NCI-H526 treated with DMSO at 0.1 percent for 48 hours (cell line): ENCODE results near the gene LRBA.
"Not testable (repeated sequence)": the region's sequence is repeated elsewhere in the genome, so short reads cannot be mapped to it uniquely, and the experiment has no call there.

ENCODE experiments used
- DNase-seq: peaks from one replicate; lab custom pipeline; 2025; lab: John Stamatoyannopoulos, UW

Gene LRBA, protein sequence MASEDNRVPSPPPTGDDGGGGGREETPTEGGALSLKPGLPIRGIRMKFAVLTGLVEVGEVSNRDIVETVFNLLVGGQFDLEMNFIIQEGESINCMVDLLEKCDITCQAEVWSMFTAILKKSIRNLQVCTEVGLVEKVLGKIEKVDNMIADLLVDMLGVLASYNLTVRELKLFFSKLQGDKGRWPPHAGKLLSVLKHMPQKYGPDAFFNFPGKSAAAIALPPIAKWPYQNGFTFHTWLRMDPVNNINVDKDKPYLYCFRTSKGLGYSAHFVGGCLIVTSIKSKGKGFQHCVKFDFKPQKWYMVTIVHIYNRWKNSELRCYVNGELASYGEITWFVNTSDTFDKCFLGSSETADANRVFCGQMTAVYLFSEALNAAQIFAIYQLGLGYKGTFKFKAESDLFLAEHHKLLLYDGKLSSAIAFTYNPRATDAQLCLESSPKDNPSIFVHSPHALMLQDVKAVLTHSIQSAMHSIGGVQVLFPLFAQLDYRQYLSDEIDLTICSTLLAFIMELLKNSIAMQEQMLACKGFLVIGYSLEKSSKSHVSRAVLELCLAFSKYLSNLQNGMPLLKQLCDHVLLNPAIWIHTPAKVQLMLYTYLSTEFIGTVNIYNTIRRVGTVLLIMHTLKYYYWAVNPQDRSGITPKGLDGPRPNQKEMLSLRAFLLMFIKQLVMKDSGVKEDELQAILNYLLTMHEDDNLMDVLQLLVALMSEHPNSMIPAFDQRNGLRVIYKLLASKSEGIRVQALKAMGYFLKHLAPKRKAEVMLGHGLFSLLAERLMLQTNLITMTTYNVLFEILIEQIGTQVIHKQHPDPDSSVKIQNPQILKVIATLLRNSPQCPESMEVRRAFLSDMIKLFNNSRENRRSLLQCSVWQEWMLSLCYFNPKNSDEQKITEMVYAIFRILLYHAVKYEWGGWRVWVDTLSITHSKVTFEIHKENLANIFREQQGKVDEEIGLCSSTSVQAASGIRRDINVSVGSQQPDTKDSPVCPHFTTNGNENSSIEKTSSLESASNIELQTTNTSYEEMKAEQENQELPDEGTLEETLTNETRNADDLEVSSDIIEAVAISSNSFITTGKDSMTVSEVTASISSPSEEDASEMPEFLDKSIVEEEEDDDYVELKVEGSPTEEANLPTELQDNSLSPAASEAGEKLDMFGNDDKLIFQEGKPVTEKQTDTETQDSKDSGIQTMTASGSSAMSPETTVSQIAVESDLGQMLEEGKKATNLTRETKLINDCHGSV (N-terminal part only)

DNA sequence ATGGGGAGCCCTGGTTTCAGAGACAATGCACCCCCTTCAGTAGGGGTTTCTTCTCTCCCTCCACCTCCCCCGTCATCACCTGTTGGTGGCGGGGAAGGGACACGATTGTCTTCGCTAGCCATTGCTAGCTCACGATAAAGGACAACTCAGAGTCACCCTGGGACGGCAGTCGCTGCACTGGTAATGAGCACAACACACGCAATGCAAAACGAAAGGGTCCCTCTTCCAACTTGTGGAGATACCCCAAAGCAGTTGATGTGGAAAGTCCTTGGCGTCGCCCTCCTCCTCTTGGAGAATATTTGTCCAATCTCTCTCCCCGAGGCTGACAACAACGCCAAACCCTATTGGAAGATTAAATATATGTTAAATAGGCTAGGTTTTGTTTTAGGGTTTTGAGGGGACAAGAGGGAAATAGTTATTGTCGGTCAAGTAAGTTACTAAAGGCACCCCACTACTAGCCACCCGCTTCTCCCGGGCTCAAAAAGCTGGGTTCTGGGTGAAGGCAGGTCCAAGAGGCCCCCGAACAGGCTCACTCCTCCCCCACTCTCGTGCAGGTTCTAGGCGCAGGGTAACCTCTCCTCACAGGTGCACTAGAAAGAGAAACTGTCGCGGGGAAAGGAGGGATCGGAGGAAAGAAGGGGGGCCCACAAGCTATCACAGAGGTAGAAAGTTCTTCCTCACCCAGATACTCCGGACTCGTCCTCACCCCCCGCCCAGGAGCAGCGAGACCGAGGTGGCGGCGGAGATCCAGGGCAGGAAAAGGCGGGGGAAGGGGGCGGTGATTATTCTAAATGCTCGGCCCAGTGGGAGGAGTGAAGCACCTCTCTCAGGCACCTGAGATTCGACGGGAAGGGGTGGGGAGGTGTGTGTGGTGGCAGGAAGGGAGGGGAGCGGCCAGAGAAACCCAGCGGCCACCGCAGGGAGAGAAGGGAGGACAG, at the start of gene LRBA:
Gene LRBA (minus strand): TSS at position 764 of the 938 bp plus-strand sequence. CDS start 642 bp downstream, at position 122.
- peak; percentile 90 for DNase-seq

DNA sequence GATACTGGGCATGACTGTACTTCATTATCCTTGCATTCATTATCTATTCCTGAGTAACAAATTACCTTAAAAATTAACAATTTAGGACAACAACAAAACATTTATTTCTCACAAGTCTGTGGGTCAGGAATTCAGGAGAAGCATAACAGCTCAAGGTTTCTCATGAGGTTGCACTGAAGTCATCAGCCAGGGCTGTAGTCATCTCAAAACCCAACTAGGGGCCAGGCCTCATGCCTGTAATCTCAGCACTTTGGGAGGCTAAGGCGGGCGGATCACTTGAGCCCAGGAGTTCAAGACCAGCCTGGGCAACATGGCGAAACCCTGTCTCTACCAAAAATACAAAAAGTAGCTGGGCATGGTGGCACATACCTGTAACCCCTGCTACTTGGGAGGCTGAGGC, 48.1 kb upstream of the LRBA start:
- DNase-seq: not testable (repeated sequence)

DNA sequence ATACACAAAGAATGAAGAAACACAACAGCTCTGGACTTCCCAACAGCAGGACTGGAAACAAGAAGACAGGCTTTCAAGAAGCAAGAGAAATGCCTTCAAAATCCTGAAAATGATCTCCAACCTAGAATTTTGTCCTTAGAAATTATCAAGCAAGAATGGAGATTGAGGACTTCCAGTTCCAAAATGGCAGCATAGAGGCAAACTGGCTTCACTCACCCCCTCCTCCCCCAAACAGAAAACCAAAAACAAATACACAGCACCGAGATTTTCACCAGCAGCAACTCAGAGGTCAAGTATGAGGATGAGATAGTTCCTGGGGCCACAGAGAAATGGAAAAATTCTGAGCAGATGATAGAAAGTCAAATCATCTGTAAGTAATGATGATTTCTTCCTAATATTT, 40.5 kb upstream of the LRBA start:
- DNase-seq: no peak

DNA sequence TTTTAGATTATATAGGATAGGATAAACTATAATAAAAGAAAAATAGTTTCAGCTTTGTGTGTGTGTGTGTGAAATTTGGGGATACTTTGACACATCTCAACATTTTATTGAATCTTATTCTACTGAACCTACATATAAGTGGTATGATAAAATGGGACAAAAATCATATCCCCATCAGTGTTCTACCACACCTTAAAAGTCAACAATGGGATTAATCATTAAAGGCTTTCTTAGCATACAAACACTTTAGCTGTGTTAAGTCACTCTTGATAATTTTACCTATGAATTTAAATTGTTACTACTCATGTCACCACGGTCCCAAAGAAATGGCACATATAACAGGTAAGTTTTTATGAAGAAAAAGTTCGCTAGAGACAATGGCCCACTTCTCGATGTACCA, 37.7 kb upstream of the LRBA start:
- DNase-seq: no peak

DNA sequence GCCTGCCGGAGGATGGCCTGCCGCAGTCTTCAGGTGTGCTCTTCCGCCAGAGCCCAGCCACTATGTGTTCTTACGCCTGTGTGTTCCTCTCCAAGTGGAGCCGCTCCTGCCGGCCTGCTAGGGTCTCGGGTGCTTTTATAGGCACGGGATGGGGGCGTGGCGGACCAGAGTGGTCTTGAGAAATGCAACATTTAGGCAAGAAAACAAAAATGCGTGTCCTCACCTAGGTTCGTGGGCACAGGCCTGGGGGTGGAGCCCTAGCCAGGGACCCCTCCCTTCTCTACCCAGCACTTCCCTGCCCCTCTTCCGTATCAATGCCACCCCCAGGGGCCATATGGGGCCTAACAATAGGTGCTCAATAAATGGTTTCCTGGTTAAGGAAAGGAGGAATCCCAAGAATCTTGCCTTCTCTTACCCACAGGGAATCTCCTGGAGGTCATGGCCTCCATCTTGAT, 34.4 kb upstream of the LRBA start:
- DNase-seq: no peak

DNA sequence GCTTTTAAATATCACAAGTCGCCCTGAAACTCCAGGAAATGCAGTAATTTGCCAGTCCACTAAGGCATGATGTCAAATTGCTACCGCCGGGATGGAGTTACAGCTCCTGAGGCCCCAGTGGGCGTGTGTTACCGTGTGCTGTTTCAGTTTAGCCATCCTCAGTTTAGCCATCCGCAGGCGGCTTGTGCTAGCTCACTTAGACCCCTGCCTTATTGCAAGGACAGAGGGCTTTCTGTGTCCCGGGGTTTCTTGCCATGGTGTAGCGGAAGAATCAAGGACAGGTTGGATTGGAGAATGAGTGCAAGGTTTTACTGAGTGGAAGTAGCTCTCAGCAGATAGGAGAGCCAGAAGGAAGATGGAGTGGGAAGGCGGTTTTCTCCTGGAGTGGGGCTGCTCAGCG, 33.8 kb upstream of the LRBA start:
- no peak for DNase-seq

DNA sequence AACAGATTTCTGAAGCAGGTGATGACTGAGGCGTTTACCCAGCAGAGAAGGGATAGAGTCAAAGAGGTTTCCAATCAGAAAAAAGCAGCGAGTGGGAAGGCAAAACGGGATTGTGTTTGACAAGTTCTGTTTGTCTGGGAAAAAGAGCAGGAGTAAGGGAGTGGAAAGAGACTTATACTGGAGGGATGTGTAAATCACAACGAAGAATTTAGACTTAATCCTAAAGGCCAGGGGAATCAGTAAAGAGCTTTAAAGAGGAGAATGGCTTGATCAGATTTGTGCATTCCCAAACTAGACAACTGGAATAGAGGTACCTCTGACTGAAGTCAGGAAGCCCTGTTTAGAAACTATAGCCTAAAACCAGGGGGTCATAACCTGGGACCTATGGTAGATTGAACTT, 31.5 kb upstream of the LRBA start:
- DNase-seq: no peak

DNA sequence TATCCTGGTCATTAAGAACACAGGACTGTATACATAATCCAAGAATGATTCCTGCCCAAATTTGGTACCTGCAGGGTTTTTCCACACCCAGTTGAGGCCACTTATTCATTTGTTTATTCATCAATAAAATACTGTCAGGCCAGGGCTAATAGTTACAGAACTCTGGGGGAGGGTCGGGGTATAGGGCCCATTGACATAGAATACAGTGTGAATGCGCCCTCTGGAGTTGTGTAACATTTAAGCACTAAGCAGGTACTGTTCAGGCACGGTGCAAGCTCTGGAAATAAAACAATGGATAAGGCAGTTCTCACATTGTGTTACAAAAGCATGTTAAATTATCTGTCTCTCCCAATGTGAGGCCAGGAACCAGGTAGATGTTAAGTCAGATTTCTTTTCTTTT, 30.8 kb upstream of the LRBA start:
- peak; percentile 14 for DNase-seq

DNA sequence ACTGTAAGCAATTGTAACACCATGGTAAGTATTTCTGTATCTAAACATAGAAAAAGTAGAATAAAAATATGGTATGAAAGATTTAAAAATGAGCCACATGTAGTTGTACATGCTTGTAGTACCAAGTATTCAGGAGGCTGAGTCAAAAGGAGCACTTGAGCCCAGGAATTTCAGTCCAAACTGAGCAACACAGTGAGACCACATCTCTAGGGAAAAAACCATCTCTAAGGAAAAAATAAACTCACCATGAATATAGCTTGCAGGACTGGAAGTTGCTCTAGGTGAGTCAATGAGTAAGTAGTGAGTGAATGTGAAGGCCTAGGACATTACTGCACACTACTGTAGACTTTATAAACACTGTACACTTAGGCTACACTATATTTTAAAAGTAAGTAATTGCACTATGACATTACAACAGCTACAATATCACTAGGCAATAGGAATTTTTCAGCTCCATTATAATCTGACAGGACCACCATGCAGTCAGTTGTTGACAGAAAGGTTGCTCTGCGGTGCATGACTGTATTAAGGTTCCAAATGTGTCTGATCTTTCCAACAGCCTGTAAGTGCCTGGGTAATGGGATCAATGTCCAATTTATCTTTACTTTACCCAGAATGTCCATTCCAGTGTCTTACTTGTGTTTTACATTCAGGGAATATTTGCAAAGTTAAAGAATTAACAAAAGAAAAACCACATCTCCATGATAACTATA, 28.9 kb upstream of the LRBA start:
- DNase-seq: no peak

DNA sequence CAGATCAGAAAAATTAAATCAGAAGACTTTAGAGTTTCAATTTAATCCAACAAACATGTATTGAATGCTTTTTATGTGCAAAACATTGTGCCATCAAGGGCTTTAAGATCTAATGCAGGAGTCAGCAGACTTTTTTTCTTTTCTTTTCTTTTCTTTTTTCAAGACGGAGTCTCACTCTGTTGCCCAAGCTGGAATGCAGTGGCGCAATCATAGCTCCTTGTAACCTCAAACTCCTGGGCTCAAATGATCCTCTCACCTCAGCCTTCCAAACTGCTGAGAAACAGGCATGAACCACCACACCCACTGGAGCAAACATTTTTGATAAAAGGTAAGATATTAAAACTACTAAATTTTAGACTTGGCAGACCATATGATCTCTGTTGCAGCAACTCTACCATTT, 24.6 kb upstream of the LRBA start:
- DNase-seq: no peak

DNA sequence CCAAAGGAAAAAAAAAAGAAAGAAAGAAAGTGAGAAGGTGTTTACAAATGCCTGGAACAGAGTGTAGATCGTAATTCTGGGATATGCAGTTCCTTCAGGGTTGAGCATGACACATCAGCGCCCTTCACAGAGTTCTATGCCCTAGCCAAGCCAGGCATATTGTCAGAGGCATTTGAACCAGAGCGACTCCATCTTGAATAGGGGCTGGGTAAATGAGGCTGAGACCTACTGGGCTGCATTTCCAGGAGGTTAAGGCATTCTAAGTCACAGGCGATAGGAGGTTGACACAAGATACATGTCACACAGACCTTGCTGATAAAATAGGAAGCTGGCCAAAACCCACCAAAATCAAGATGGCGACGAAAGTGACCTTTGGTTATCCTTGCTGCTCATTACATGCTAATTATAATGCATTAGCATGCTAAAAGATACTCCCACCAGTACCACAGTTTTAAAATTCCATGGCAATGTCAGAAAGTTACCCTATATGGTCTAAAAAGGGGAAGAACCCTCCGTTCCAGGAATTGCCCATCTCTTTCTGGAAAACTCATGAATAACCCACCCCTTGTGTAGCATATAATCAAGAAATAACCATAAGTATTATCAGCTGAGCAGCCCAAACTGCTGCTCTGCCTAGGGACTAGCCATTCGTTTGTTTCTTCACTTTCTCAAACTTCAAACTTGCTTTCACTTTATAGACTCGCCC, 23.5 kb upstream of the LRBA start:
- no peak for DNase-seq

DNA sequence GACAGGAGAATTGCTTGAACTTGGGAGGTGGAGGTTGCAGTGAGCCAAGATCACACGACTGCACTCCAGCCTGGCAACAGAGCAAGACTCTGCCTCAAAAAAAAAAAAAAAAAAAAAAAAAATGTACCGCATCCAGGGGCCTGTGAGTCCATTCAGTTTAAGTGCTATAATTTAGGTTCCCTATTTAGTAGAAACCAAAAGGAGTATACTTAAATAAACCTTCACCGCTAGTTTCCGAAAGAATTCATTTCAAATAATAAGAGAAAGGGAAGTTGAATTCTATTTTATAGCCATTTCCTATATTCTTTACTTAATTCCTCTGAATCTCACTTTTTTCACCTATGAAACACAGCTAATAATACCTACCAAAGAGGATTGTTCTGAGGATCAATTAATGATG, 20.8 kb upstream of the LRBA start:
- no peak for DNase-seq

DNA sequence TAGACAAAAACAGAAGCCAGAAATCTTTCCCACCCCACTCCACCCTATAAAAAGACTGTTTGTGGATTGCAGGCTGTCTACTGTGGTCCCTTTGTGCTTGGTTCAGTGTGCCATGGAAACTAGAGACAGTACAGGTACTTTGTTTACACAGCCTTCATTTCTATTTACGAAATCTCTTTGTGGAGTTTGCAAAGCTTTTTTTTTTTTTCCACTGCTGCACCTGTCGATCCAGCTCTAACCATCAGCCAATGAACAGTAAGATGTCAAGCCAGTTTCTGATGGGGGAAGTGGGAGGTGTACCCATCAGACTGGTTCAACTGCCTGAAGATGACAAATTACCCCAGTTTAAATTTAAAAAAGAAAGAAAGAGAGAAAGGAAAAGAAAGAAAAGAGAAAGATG, 20.2 kb upstream of the LRBA start:
- DNase-seq: peak; percentile 95

DNA sequence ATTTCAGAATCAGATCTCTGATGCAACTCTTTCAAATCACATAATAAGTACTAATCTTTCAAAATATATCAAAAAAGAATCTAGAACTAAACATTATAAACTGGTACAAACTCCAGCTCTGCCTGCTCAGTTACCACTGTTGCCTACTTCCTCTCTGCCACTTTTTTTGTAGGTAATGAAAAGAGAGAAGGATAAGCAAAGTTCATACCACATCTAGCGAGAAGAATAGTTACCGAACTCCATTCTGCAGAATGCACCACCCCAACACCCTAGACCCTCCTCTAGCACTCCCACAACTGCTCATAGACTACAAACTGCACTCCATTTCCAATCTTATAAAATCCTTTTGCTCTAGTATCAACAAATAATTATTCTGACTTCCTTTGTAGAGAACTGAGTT, 19.7 kb upstream of the LRBA start:
- no peak for DNase-seq

DNA sequence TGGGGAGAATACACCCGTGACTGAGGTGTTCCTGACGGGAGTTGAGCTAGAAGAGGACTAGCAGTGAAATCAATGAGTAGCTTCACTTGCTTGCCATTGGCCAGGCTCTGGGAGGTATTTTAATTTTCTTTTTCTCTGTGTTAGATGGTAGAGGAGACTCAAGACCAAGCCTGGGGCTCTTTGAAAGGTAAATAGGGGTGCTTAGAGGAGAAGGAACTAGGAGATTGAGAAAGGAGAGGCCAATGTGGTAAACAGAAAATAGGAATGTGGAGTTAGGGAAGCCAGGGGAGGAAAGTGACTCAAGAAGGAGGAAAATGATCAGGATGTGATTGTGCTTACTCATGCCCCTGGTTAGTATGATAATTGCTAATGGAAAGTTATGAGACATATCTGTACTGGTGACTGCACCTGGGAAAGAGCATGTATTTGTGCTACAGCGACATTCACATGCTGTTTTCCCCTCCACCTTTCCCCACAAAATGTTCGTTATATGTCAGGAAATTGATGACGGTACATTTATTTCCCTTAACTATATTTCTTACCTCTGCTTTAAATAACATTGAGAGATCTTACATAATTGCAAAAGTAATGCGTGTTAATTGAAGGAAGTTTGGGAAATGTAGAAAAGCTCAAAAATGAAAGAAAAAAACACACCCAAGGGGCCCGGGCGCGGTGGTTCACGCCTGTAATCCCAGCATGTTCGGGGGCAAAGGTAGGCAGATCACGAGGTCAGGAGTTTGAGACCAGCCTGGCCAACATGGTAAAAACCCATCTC, 16.9 kb upstream of the LRBA start:
- DNase-seq: no peak

DNA sequence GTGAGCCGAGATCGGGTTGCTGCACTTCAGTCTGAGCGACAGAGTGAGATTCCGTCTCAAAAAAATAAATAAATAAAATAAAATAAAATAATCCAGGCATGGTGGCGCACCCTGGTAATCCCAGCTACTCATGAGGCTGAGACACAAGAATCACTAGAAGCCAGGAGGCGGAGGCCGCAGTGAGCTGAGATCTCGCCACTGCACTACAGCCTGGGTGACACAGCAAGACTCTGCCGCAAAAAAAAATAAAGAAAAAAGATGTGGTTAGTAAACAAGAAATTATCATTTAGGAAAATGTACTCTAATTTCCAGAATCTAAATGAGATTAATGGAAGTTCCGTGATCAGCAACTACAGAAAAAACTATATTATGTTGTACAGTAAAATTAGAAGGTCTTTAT, 14.5 kb upstream of the LRBA start:
- DNase-seq: no peak

DNA sequence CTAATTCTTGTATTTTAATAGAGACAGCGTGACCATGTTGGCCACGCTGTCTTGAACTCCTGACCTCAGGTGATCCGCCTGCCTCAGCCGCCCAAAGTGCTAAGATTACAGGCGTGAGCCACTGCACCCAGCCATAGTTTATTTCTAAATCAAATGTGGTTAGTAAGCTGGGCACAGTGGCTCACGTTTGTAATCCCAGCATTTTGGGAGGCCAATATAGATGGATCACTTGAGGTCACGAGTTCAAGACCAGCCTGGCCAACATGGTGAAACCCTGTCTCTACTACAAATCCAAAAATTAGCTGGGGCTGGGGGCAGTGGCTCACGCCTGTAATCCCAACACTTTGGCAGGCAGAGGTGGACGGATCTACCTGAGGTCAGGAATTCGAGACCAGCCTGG, 13.9 kb upstream of the LRBA start:
- not testable (repeated sequence) for DNase-seq

DNA sequence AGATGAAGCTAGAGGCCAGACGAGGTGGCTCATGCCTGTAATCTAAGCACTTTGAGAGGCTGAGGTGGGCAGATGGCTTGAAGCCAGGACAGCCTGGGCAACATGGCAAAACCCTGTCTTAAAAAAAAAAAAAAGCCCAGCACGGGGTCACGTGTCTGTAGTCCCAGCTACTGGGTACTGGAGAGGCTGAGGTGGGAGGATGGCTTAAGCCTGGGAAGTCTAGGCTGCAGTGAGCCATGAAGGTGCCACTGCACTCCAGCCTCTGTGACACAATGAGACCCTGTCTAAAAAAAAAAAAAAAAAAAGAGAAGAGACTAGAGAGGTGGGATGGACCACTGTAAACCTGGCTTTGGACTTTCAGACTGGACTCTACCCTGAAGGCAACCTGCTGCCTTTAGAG, 10.7 kb upstream of the LRBA start:
- DNase-seq: no peak

DNA sequence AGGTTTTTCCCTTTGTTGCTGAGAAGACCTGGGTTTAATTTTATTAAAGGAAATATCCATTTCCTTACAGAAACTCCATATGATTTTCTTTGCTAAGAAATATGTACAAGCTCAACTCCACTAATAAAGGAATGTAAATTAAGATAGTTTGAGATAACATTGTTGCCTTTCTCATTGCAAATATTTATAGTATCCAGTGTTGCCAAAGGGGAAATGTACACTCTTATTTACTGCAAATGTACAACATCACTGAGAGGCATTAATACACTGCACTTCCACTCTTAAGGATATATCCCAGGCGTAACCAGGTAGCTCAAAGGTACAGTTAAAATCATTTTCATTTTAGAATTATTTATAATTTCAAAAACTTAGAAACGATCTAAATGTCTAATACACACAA, 7.5 kb upstream of the LRBA start:
- DNase-seq: no peak
